Osteoblast (primary cell): ENCODE measurements around the gene CACNA2D3. TPM values are rescaled to one million over a fixed set of nuclear protein-coding genes. Genes with fewer than 3 reads are reported as not detected.

Experiments
- DNase-seq: peaks from one replicate; pipeline ENCODE4 v3.0.0; 2011; ENCODE audit warnings: low spot score, mixed read lengths; ENCODE audit not compliant: insufficient read length; ENCODE audit errors: missing footprints
- H2AFZ ChIP-seq: 2 replicates; pipeline ENCODE4 v1.6.0; 2011; ENCODE audit warnings: mild to moderate bottlenecking, low read length
- H3K27ac ChIP-seq: 2 replicates; pipeline ENCODE4 v1.5.1; 2011; ENCODE audit warnings: mild to moderate bottlenecking, low read depth, low read length, moderate library complexity
- H3K27me3 ChIP-seq: 2 replicates; pipeline ENCODE4 v1.6.0; 2012; ENCODE audit warnings: mild to moderate bottlenecking, control low read depth, inconsistent platforms, low read length, moderate library complexity; ENCODE audit not compliant: insufficient read depth
- H3K36me3 ChIP-seq: 2 replicates; pipeline ENCODE4 v1.5.1; 2011; ENCODE audit warnings: mild to moderate bottlenecking, low read length, control low read depth, moderate library complexity; ENCODE audit not compliant: insufficient read depth
- H3K4me1 ChIP-seq: 2 replicates; pipeline ENCODE4 v1.5.1; 2011; ENCODE audit warnings: mild to moderate bottlenecking, low read length, control low read depth, moderate library complexity; ENCODE audit not compliant: insufficient read depth
- H3K4me2 ChIP-seq: 2 replicates; pipeline ENCODE4 v1.6.0; 2011; ENCODE audit warnings: mild to moderate bottlenecking, low read length; ENCODE audit not compliant: insufficient read depth
- H3K4me3 ChIP-seq: fragments of 200-600 bp; sonication (generic); 3 replicates; pipeline ENCODE4 v1.5.1; 2012; ENCODE audit warnings: mild to moderate bottlenecking, low read length, inconsistent platforms; ENCODE audit not compliant: insufficient read depth
- H3K79me2 ChIP-seq: 2 replicates; pipeline ENCODE4 v1.6.0; 2012; ENCODE audit warnings: mild to moderate bottlenecking, low read length, control low read depth, inconsistent platforms; ENCODE audit not compliant: insufficient read depth
- H3K9me3 ChIP-seq: 2 replicates; pipeline ENCODE4 v1.5.1; 2011; ENCODE audit warnings: low read depth, low read length, control low read depth
- H4K20me1 ChIP-seq: 2 replicates; pipeline ENCODE4 v1.6.0; 2012; ENCODE audit warnings: mild to moderate bottlenecking, low read length, control low read depth; ENCODE audit not compliant: insufficient read depth
- total RNA-seq: library from RNA; depleted of rRNA; stranded (reverse); fragments of >200 nt; gene quantifications from 2 replicates; pipeline ENCODE4 v1.2.3, GENCODE V29; 2012
- TF ChIP-seq, protein P1 (sequence below): IDR thresholded peaks from 2 replicates; pipeline ENCODE4 v1.5.1; 2011; ENCODE audit warnings: mild to moderate bottlenecking, low read depth, low read length, moderate library complexity; ENCODE audit errors: extremely low read depth

Gene CACNA2D3
- total RNA-seq, 1 donor, result 0.36 TPM

DNA sequence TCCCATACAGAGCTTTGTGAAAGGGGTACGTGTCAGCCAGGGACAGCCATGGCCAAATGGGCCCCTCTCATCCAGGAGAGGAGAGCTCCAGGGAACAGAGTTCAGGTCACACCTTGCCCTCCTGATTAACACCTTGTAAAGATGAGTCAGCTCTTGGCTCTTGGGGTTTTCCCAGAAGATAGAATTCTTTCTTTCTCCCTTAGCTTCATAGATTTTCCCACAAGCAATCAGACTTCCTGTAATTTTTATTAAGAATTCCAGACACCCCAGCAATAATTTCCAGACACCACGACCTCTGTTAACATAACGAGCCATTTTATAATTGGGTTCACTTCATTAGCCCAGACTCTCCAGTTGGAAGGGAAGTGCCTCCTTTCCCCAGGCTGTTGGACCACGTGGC lies 719.1 kb downstream of the CACNA2D3 start:
- TF ChIP-seq, protein P1, sequence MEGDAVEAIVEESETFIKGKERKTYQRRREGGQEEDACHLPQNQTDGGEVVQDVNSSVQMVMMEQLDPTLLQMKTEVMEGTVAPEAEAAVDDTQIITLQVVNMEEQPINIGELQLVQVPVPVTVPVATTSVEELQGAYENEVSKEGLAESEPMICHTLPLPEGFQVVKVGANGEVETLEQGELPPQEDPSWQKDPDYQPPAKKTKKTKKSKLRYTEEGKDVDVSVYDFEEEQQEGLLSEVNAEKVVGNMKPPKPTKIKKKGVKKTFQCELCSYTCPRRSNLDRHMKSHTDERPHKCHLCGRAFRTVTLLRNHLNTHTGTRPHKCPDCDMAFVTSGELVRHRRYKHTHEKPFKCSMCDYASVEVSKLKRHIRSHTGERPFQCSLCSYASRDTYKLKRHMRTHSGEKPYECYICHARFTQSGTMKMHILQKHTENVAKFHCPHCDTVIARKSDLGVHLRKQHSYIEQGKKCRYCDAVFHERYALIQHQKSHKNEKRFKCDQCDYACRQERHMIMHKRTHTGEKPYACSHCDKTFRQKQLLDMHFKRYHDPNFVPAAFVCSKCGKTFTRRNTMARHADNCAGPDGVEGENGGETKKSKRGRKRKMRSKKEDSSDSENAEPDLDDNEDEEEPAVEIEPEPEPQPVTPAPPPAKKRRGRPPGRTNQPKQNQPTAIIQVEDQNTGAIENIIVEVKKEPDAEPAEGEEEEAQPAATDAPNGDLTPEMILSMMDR, result no peak
- no peaks in the 10 kb centered on the region for H3K4me1 ChIP-seq
- H3K4me2 ChIP-seq, result no peak overlapping the region
- no peak for DNase-seq
- H3K4me3 ChIP-seq, result no peak overlapping the region
- H3K27me3 ChIP-seq, result peaks cover 8% of the 10 kb centered on the region
- no peaks in the 10 kb centered on the region for H3K9me3 ChIP-seq
- no peak overlapping the region for H2AFZ ChIP-seq
- no peaks in the 10 kb centered on the region for H3K79me2 ChIP-seq
- no peaks in the 10 kb centered on the region for H4K20me1 ChIP-seq
- no peaks in the 10 kb centered on the region for H3K36me3 ChIP-seq
- H3K27ac ChIP-seq, result no peak overlapping the region

GRCh38 chr3:54843352-54843751 lies 721.0 kb downstream of the CACNA2D3 start:
- no peaks in the 10 kb centered on the region for H4K20me1 ChIP-seq
- no peak overlapping the region for H3K27ac ChIP-seq
- no peak for DNase-seq
- H3K4me2 ChIP-seq, result no peak overlapping the region
- peaks cover 8% of the 10 kb centered on the region for H3K27me3 ChIP-seq
- no peaks in the 10 kb centered on the region for H3K36me3 ChIP-seq
- H3K4me3 ChIP-seq, result no peak overlapping the region
- no peaks in the 10 kb centered on the region for H3K9me3 ChIP-seq
- no peaks in the 10 kb centered on the region for H3K4me1 ChIP-seq
- TF ChIP-seq, protein P1, result no peak
- no peak overlapping the region for H2AFZ ChIP-seq
- H3K79me2 ChIP-seq, result no peaks in the 10 kb centered on the region

GRCh38 chr3:54844211-54844610 lies 721.9 kb downstream of the CACNA2D3 start:
- Histone ChIP-seq H3K4me2 (no peak overlapping the region), H3K4me3 (no peak overlapping the region), H3K4me1 (no peaks in the 10 kb centered on the region), H2AFZ (no peak overlapping the region), H3K27ac (no peak overlapping the region), H3K36me3 (no peaks in the 10 kb centered on the region), H3K79me2 (no peaks in the 10 kb centered on the region), H4K20me1 (no peaks in the 10 kb centered on the region), H3K27me3 (peaks cover 11% of the 10 kb centered on the region), H3K9me3 (no peaks in the 10 kb centered on the region)
- no peak for DNase-seq
- TF ChIP-seq, protein P1, result no peak

- Histone ChIP-seq H3K27ac (no peak overlapping the region), H2AFZ (no peak overlapping the region), H3K4me3 (no peak overlapping the region), H3K9me3 (no peaks in the 10 kb centered on the region), H3K79me2 (no peaks in the 10 kb centered on the region), H3K36me3 (no peaks in the 10 kb centered on the region), H3K27me3 (peaks cover 15% of the 10 kb centered on the region), H4K20me1 (no peaks in the 10 kb centered on the region), H3K4me2 (no peak overlapping the region), H3K4me1 (no peaks in the 10 kb centered on the region)
- DNase-seq, result no peak
- TF ChIP-seq, protein P1, result no peak
Observed at GRCh38 chr3:54845011-54845410, 722.7 kb downstream of the CACNA2D3 start.
